ENCODE data around the gene CT45A2.
"Not testable (repeated sequence)": the region's sequence is repeated elsewhere in the genome, so short reads cannot be mapped to it uniquely, and the experiment has no call there.

GRCh38 chrX:135854438-135854837 lies 34.6 kb upstream of the CT45A2 start, which contains the start of gene CT45A8:
- TF ChIP-seq ATF2 (IDR thresholded peaks at IDR 0.05; ENCODE audit: low read length); CBFB (IDR thresholded peaks at IDR 0.05; ENCODE audit: low read depth); RELA (IDR thresholded peaks at IDR 0.05; ENCODE audit: borderline replicate concordance, partially characterized antibody); CTCF (IDR thresholded peaks at IDR 0.05 in 2 of 3, conservative IDR thresholded peaks at IDR 0.05 in 1 of 3; ENCODE audit: control insufficient read depth in 2 of 3, extremely low read depth in 1 of 3, insufficient read depth in 1 of 3, low read depth in 3 of 3, low read length in 3 of 3); FOS (IDR thresholded peaks at IDR 0.05; ENCODE audit: borderline replicate concordance, extremely low read depth, insufficient read length); SREBF1 (IDR thresholded peaks at IDR 0.05; ENCODE audit: low read length); CEBPB (IDR thresholded peaks at IDR 0.05; ENCODE audit: borderline replicate concordance in 1 of 2, low read depth in 2 of 2, low read length in 2 of 2); EZH2 (IDR thresholded peaks at IDR 0.05; ENCODE audit: borderline replicate concordance, control insufficient read depth, low read depth, low read length); NR2C1 (IDR thresholded peaks at IDR 0.05); CUX1 (IDR thresholded peaks at IDR 0.05; ENCODE audit: insufficient replicate concordance, low read depth, low read length); YY1 (IDR thresholded peaks at IDR 0.05; ENCODE audit: low read depth, low read length); HDAC2 (IDR thresholded peaks at IDR 0.05): not testable (repeated sequence)

Data from GM12878 (cell line).